GM06990 (cell line): Measurements from ENCODE around the gene AGER.

Experiments
- DNase-seq: peaks from one replicate; pipeline ENCODE4 v3.0.0-alpha.2; 2011; ENCODE audit not compliant: insufficient read length; ENCODE audit errors: extremely low read depth
- H3K27me3 ChIP-seq: replicated peaks from 2 replicates; pipeline ENCODE4 v1.6.0; 2011; ENCODE audit warnings: low read length; ENCODE audit not compliant: control insufficient read depth, insufficient read depth
- H3K36me3 ChIP-seq: 2 replicates; pipeline ENCODE4 v1.5.1; 2011; ENCODE audit warnings: low read length; ENCODE audit not compliant: control insufficient read depth, insufficient read depth
- H3K4me3 ChIP-seq: replicated peaks from 2 replicates; pipeline ENCODE4 v1.5.1; 2011; ENCODE audit warnings: low read depth, mild to moderate bottlenecking, control low read depth, low read length
- TF ChIP-seq, protein P1 (sequence below): IDR thresholded peaks from 2 replicates; pipeline ENCODE4 v1.5.1; 2011; ENCODE audit warnings: low read length, control low read depth, mild to moderate bottlenecking, inconsistent platforms; ENCODE audit not compliant: insufficient read depth, poor library complexity, severe bottlenecking

Gene AGER

GRCh38 chr6:32175711-32176475 is 8.2 kb downstream of the AGER start, which contains the start of gene AGPAT1:
Gene AGPAT1, minus strand, starts transcription at chr6:32176084. Its CDS starts 4,588 bp downstream, at chr6:32171496.
- no peaks in the 10 kb centered on the region for H3K27me3 ChIP-seq
- peaks cover 6% of the 10 kb centered on the region for H3K36me3 ChIP-seq
- peak; percentile 90 for DNase-seq
- TF ChIP-seq, protein P1, sequence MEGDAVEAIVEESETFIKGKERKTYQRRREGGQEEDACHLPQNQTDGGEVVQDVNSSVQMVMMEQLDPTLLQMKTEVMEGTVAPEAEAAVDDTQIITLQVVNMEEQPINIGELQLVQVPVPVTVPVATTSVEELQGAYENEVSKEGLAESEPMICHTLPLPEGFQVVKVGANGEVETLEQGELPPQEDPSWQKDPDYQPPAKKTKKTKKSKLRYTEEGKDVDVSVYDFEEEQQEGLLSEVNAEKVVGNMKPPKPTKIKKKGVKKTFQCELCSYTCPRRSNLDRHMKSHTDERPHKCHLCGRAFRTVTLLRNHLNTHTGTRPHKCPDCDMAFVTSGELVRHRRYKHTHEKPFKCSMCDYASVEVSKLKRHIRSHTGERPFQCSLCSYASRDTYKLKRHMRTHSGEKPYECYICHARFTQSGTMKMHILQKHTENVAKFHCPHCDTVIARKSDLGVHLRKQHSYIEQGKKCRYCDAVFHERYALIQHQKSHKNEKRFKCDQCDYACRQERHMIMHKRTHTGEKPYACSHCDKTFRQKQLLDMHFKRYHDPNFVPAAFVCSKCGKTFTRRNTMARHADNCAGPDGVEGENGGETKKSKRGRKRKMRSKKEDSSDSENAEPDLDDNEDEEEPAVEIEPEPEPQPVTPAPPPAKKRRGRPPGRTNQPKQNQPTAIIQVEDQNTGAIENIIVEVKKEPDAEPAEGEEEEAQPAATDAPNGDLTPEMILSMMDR = no peak
- peak within 1 kb of the TSS; percentile 92 for H3K4me3 ChIP-seq

- no peak for DNase-seq
- peaks cover 8% of the 10 kb centered on the region for H3K36me3 ChIP-seq
- no peaks in the 10 kb centered on the region for H3K27me3 ChIP-seq
- peak overlapping the region; percentile 92 for H3K4me3 ChIP-seq
- TF ChIP-seq, protein P1 = no peak
These were observed 8.7 kb downstream of the AGER start for GRCh38 chr6:32175322-32175710.

DNA sequence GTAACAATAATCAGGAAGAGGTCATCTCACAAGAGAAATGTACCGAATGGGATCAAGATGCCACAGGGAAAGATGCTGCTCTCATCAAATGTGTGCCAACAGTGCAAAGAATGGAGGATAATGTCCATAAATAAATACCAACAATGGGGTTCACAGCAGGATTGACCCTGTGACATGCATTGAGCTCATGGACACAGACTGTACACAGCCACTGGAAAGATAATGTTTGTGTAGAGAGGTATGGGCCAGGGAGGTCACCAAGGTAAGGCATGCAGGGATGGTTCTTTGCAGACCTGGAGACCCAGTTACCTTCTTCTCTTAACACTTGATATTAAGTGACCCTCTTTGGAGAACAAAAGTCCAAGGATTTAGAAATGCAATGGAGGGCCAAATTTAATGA is 9.6 kb downstream of the AGER start:
- DNase-seq = no peak
- Histone ChIP-seq H3K27me3 (no peaks in the 10 kb centered on the region), H3K36me3 (peaks cover 13% of the 10 kb centered on the region), H3K4me3 (no peak overlapping the region)
- TF ChIP-seq, protein P1 = no peak

DNA sequence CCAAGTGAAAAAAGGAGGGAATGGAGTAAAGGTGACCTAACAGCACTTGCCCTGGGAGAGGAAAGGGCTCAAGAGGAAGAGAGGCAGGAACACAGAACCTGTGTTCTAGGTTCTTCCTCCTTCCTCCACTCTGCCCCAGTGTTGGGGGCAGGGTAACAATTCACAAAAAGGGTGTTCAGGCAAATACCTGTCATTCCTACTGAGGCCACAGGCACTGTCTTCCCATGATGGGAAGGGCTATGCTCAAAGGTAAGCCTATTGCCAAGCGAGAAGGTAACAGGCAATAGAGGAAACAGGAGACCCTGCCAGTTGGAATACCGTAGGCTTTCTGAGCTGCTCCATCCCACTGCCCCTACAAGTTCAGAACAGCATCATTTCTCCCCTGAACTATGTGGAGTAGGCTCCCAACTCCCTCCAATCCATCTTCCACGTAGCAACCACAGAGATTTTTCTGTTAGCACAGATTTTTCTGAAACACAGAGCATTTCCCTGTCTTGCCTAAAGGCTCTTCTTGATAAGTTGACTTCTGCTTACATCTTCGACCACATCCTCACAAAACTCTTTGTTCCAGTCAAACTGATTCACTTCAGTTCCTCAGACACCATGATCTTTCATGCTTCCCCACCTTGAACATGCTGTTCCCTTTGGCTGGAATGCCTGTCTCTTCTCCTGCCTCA is 10.9 kb downstream of the AGER start:
- TF ChIP-seq, protein P1 = no peak
- Histone ChIP-seq H3K4me3 (no peak overlapping the region), H3K27me3 (no peaks in the 10 kb centered on the region), H3K36me3 (peaks cover 19% of the 10 kb centered on the region)
- no peak for DNase-seq

DNA sequence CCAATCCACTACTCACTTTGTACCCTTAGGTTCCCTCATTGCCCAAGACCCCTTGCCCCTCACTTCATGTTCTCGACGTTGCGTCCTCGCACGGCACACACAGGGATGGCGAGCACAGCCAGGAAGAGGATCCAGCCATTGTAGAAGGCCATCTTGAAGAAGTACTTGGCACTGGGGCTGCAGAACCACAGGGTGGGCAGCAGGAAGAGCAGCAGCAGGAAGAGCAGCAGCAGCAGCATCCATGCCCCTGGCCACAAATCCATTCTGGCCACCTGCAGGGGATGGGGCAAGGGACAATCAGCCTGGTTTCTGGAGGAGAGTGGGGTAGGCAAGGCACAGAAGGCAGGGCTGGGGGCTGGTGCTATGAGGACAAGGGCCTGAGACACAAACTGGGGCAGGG is 12.8 kb downstream of the AGER start:
- TF ChIP-seq, protein P1 = no peak
- no peak for DNase-seq
- H3K27me3 ChIP-seq = no peaks in the 10 kb centered on the region
- H3K4me3 ChIP-seq = no peak overlapping the region
- H3K36me3 ChIP-seq = peaks cover 19% of the 10 kb centered on the region
